Measurements from ENCODE around the gene UBE4B. TPM values are rescaled to one million over a fixed set of nuclear protein-coding genes. Genes with fewer than 3 reads are reported as not detected.

UBE4B gene
- total RNA-seq, 1 experiment from 2014 or later: 44.7 TPM

GRCh38 chr1:10188133-10188650, 155.4 kb downstream of the UBE4B start:
- no peaks in the 10 kb centered on the region for H3K27me3 ChIP-seq (ENCODE audit: insufficient read depth, low read length)
- no peak overlapping the region for H3K4me3 ChIP-seq (replicated peaks in 1 of 2; ENCODE audit: low read depth in 1 of 2, low read length in 2 of 2)
- H3K9me2 ChIP-seq (ENCODE audit: insufficient read depth): no peaks in the 10 kb centered on the region
- no peak overlapping the region for H3K9ac ChIP-seq (ENCODE audit: low read length)
- no peaks in the 10 kb centered on the region for H4K20me1 ChIP-seq (ENCODE audit: insufficient read depth)
- no peak for DNase-seq (ENCODE audit: low read depth, low spot score)
- intact Hi-C loops (cut with micrococcal nuclease): no loop called here
- no peak overlapping the region for H3K27ac ChIP-seq (ENCODE audit: low read depth, low read length)
- no peak for TF ChIP-seq SIN3A (IDR thresholded peaks at IDR 0.05; ENCODE audit: low read depth)
- no peak for TF ChIP-seq TCF7L2 (IDR thresholded peaks at IDR 0.05; ENCODE audit: borderline replicate concordance, extremely low read depth, insufficient read depth, insufficient read length)
- no peak for TF ChIP-seq FOSL1 (IDR thresholded peaks at IDR 0.05; ENCODE audit: low read depth)
- TF ChIP-seq JUND (IDR thresholded peaks at IDR 0.05): no peak
- TF ChIP-seq POLR2AphosphoS5 (IDR thresholded peaks at IDR 0.05; ENCODE audit: low read depth, low read length): no peak
- TF ChIP-seq EGR1 (IDR thresholded peaks at IDR 0.05; ENCODE audit: low read depth): no peak
- no peak for TF ChIP-seq ZBTB33 (IDR thresholded peaks at IDR 0.05; ENCODE audit: extremely low read depth, insufficient replicate concordance, low read length)
- TF ChIP-seq POLR2A (IDR thresholded peaks at IDR 0.05; ENCODE audit: borderline replicate concordance, extremely low read depth, insufficient read depth, insufficient read length): no peak
- no peak for TF ChIP-seq SRF (IDR thresholded peaks at IDR 0.05; ENCODE audit: low read depth)
- TF ChIP-seq CEBPB (IDR thresholded peaks at IDR 0.05; ENCODE audit: low read depth): no peak
- no peak for TF ChIP-seq MAX (IDR thresholded peaks at IDR 0.05)
- no peak for TF ChIP-seq CBX3 (IDR thresholded peaks at IDR 0.05; ENCODE audit: low read depth)
- TF ChIP-seq ZNF274 (IDR thresholded peaks at IDR 0.05; ENCODE audit: low read depth, low read length): no peak
- no peak for TF ChIP-seq REST (IDR thresholded peaks at IDR 0.05; ENCODE audit: low read depth)
- no peak for TF ChIP-seq EZH2phosphoT487 (IDR thresholded peaks at IDR 0.05; ENCODE audit: borderline replicate concordance)
- TF ChIP-seq RAD21 (IDR thresholded peaks at IDR 0.05; ENCODE audit: low read depth): no peak
- TF ChIP-seq ATF3 (IDR thresholded peaks at IDR 0.05): no peak
- TF ChIP-seq CTCF (IDR thresholded peaks at IDR 0.05 in 2 of 3, conservative IDR thresholded peaks at IDR 0.05 in 1 of 3; ENCODE audit: borderline replicate concordance in 1 of 3, insufficient read depth in 1 of 3, low read depth in 2 of 3, low read length in 2 of 3): no peak
- no peaks in the 10 kb centered on the region for H3K79me2 ChIP-seq (ENCODE audit: insufficient read depth, low read length)
- no peaks in the 10 kb centered on the region for H3K9me3 ChIP-seq (ENCODE audit: control insufficient read depth in 1 of 2, insufficient read depth in 1 of 2, low read depth in 1 of 2, low read length in 2 of 2)
- H3K4me2 ChIP-seq (ENCODE audit: low read length): no peak overlapping the region
- H3K4me1 ChIP-seq (ENCODE audit: control insufficient read depth in 1 of 2, insufficient read depth in 2 of 2, low read length in 2 of 2): no peaks in the 10 kb centered on the region
- ATAC-seq: no peak
- RAD21 ChIA-PET (ENCODE audit: low non-redundant PET in 1 of 2, low total read pairs in 2 of 2, uncharacterized antibody in 2 of 2, unreplicated experiment in 2 of 2): no interaction called here
- H2AFZ ChIP-seq (ENCODE audit: low read depth, low read length, poor library complexity, severe bottlenecking): no peak overlapping the region
- no peaks in the 10 kb centered on the region; a peak in 1 of 4 replicates for H3K36me3 ChIP-seq (ENCODE audit: control insufficient read depth in 1 of 2, insufficient read depth in 2 of 2, low read length in 2 of 2)
- POLR2A ChIA-PET: no interaction called here
- no TSS peak for BruUV-seq (replicated peaks)
- CTCF ChIA-PET: no interaction called here
